H1 (cell line): ENCODE measurements around the gene PRAMEF5. TPM values are rescaled to one million over a fixed set of nuclear protein-coding genes. Genes with fewer than 3 reads are reported as not detected.
"Not testable (repeated sequence)": the region's sequence is repeated elsewhere in the genome, so short reads cannot be mapped to it uniquely, and the experiment has no call there.

Experiments
- CTCF ChIA-PET: fragments of 300-600 bp; sonication (Branson Sonifier 250); formaldehyde crosslinking; loops from one replicate; lab custom pipeline; 2021; ENCODE audit not compliant: partially characterized antibody; lab: Charles Lee
- POLR2A ChIA-PET: fragments of 300-600 bp; sonication (Branson Sonifier 250); formaldehyde crosslinking; loops from one replicate; lab custom pipeline; 2021; ENCODE audit warnings: inconsistent platforms; ENCODE audit not compliant: partially characterized antibody; lab: Charles Lee
- DNase-seq, 2 experiments: peaks; one replicate each; pipeline versions ENCODE4 v3.0.0 to v3.0.0-alpha.2; 2010 to 2022; ENCODE audit warnings: low spot score in 2 of 2, low read depth in 1 of 2, mixed read lengths in 1 of 2
- FAIRE-seq: peaks from 2 replicates; lab custom pipeline; 2011; peaks lifted over from hg19 to GRCh38; lab: Jason Lieb, UNC
- H2AFZ ChIP-seq: 2 replicates; pipeline ENCODE4 v1.8.1; 2012; ENCODE audit warnings: low read length, inconsistent platforms
- H2AK5ac ChIP-seq: 2 replicates; pipeline ENCODE4 v1.6.1; 2013; ENCODE audit warnings: low read depth, low read length
- H2BK120ac ChIP-seq: replicated peaks from 2 replicates; pipeline ENCODE3; 2013; ENCODE audit warnings: low read depth, low read length, inconsistent platforms
- H2BK12ac ChIP-seq: 2 replicates; pipeline ENCODE4 v1.6.1; 2013; ENCODE audit warnings: low read depth, low read length
- H2BK15ac ChIP-seq: 2 replicates; pipeline ENCODE4 v1.6.1; 2013; ENCODE audit warnings: low read length
- H2BK20ac ChIP-seq: 2 replicates; pipeline ENCODE4 v1.6.1; 2013; ENCODE audit warnings: low read length
- H2BK5ac ChIP-seq: 2 replicates; pipeline ENCODE4 v1.6.1; 2013; ENCODE audit warnings: low read depth, low read length
- H3K14ac ChIP-seq: 2 replicates; pipeline ENCODE4 v1.6.1; 2013; ENCODE audit warnings: inconsistent platforms; ENCODE audit not compliant: insufficient read length
- H3K18ac ChIP-seq: 2 replicates; pipeline ENCODE4 v1.6.1; 2013; ENCODE audit warnings: low read length; ENCODE audit errors: extremely low read depth
- H3K23ac ChIP-seq: 2 replicates; pipeline ENCODE4 v1.6.1; 2013; ENCODE audit warnings: inconsistent platforms; ENCODE audit not compliant: insufficient read length
- H3K23me2 ChIP-seq: 2 replicates; pipeline ENCODE4 v1.6.1; 2013; ENCODE audit warnings: low read depth, low read length
- H3K27ac ChIP-seq: 2 replicates; pipeline ENCODE4 v1.6.1; 2011; ENCODE audit warnings: low read depth, low read length, inconsistent platforms
- H3K27me3 ChIP-seq, 4 experiments: replicated peaks in 1 of 4; 1 replicate in 1 of 4; 2 replicates in 3 of 4; pipeline versions ENCODE4 v1.6.1 to v1.8.1; 2011 to 2013; ENCODE audit warnings: low read length in 3 of 4, mild to moderate bottlenecking in 3 of 4, inconsistent platforms in 2 of 4, mixed read lengths in 2 of 4, moderate library complexity in 1 of 4; ENCODE audit not compliant: control insufficient read depth in 3 of 4, insufficient read depth in 3 of 4; ENCODE audit errors: extremely low read depth in 1 of 4
- H3K36me3 ChIP-seq, 4 experiments: 2 replicates each; pipeline versions ENCODE4 v1.6.1 to v1.8.1; 2011 to 2013; ENCODE audit warnings: mild to moderate bottlenecking in 4 of 4, low read length in 3 of 4, moderate library complexity in 2 of 4, control low read depth in 1 of 4, inconsistent platforms in 1 of 4; ENCODE audit not compliant: insufficient read depth in 4 of 4, control insufficient read depth in 2 of 4
- H3K4ac ChIP-seq: replicated peaks from 2 replicates; pipeline ENCODE3; 2013; ENCODE audit warnings: low read length, low read depth, mixed read lengths, inconsistent platforms; ENCODE audit not compliant: insufficient read length
- H3K4me1 ChIP-seq, 4 experiments: replicated peaks in 1 of 4; 1 replicate in 1 of 4; 2 replicates in 3 of 4; pipeline versions ENCODE4 v1.6.1 to v1.8.1; 2011 to 2013; ENCODE audit warnings: low read length in 3 of 4, inconsistent platforms in 2 of 4, mixed read lengths in 1 of 4; ENCODE audit not compliant: insufficient read depth in 4 of 4, control insufficient read depth in 3 of 4
- H3K4me2 ChIP-seq, 2 experiments: 2 replicates each; pipeline versions ENCODE4 v1.6.1 to v1.8.1; 2011 to 2013; ENCODE audit warnings: low read depth in 2 of 2, low read length in 2 of 2, control low read depth in 1 of 2, inconsistent platforms in 1 of 2, mild to moderate bottlenecking in 1 of 2; ENCODE audit not compliant: insufficient read depth in 1 of 2
- H3K4me3 ChIP-seq, 4 experiments: fragments of 200-600, 300-600 bp in 1 of 4; sonication (generic), shearing (Covaris generic), sonication (Bioruptor Twin) in 1 of 4; 2 replicates each; pipeline versions ENCODE4 v1.5.1 to v1.8.1; 2011 to 2016; ENCODE audit warnings: low read length in 4 of 4, low read depth in 3 of 4, control low read depth in 2 of 4, inconsistent platforms in 2 of 4, mild to moderate bottlenecking in 2 of 4, mixed read lengths in 1 of 4, moderate library complexity in 1 of 4; ENCODE audit not compliant: insufficient read depth in 2 of 4; ENCODE audit errors: extremely low read depth in 1 of 4
- H3K56ac ChIP-seq: replicated peaks from 2 replicates; pipeline ENCODE3; 2013; ENCODE audit warnings: low read depth, mild to moderate bottlenecking, mixed read lengths, low read length, inconsistent platforms; ENCODE audit not compliant: insufficient read length
- H3K79me1 ChIP-seq: 2 replicates; pipeline ENCODE4 v1.6.1; 2013; ENCODE audit warnings: low read depth, low read length, control low read depth
- H3K79me2 ChIP-seq, 2 experiments: 2 replicates each; pipeline versions ENCODE4 v1.6.1 to v1.8.1; 2012 to 2013; ENCODE audit warnings: low read length in 2 of 2, mild to moderate bottlenecking in 2 of 2, inconsistent platforms in 1 of 2; ENCODE audit not compliant: insufficient read depth in 2 of 2, control insufficient read depth in 1 of 2
- H3K9ac ChIP-seq, 4 experiments: replicated peaks in 1 of 4; 1 replicate in 1 of 4; 2 replicates in 3 of 4; pipeline versions ENCODE4 v1.6.1 to v1.8.1; 2011 to 2013; ENCODE audit warnings: low read depth in 3 of 4, low read length in 3 of 4, control low read depth in 2 of 4, mild to moderate bottlenecking in 2 of 4, moderate library complexity in 2 of 4, inconsistent platforms in 1 of 4; ENCODE audit errors: extremely low read depth in 1 of 4
- H3K9me3 ChIP-seq, 2 experiments: 2 replicates each; pipeline versions ENCODE4 v1.6.1 to v1.8.1; 2012 to 2013; ENCODE audit warnings: mild to moderate bottlenecking in 2 of 2, moderate library complexity in 2 of 2, control low read depth in 1 of 2, inconsistent platforms in 1 of 2, low read depth in 1 of 2, low read length in 1 of 2, mixed read lengths in 1 of 2; ENCODE audit not compliant: insufficient read depth in 2 of 2
- H4K20me1 ChIP-seq, 2 experiments: replicated peaks in 1 of 2; 2 replicates each; pipeline versions ENCODE3 to v1.8.1; 2011 to 2013; ENCODE audit warnings: inconsistent platforms in 2 of 2, low read length in 2 of 2, mild to moderate bottlenecking in 1 of 2; ENCODE audit not compliant: insufficient read depth in 2 of 2, control insufficient read depth in 1 of 2
- H4K5ac ChIP-seq: 2 replicates; pipeline ENCODE4 v1.6.1; 2013; ENCODE audit warnings: low read length, low read depth, mixed read lengths, inconsistent platforms; ENCODE audit not compliant: insufficient read length
- H4K8ac ChIP-seq: 2 replicates; pipeline ENCODE4 v1.8.0; 2013; ENCODE audit warnings: mild to moderate bottlenecking, moderate library complexity, low read length, inconsistent platforms; ENCODE audit not compliant: insufficient read depth; ENCODE audit errors: extremely low read depth
- H4K91ac ChIP-seq: replicated peaks from 2 replicates; pipeline ENCODE3; 2013; ENCODE audit warnings: low read length, mixed read lengths, inconsistent platforms; ENCODE audit not compliant: insufficient read length
- WGBS, 2 experiments: shearing (Covaris generic) in 1 of 2; methylation state at CpG; one replicate each; pipeline versions ENCODE4 v1.1.6 to v1.1.7; 2013 to 2015; ENCODE audit warnings: low lambda C conversion rate in 2 of 2, mixed read lengths in 2 of 2, inconsistent platforms in 1 of 2, low coverage in 1 of 2, missing lambda C conversion rate in 1 of 2; ENCODE audit not compliant: insufficient replicate concordance in 2 of 2, insufficient coverage in 1 of 2, insufficient read length in 1 of 2; ENCODE audit errors: extremely low coverage in 1 of 2, missing lambda C conversion rate in 1 of 2; 5-methylcytosine and 5-hydroxymethylcytosine counted together
- polyA plus RNA-seq, 7 experiments: library from polyadenylated mRNA; depleted of rRNA in 3 of 7; stranded (reverse) in 5 of 7; unstranded in 2 of 7; fragments of >200 nt in 5 of 7; fragments of 200-250 nt in 2 of 7; gene quantifications; 1 replicate in 5 of 7; 2 replicates in 1 of 7; 4 replicates in 1 of 7; pipeline versions ENCODE4 v1.2.1 to v1.2.3, GENCODE V29; 2011 to 2013; ENCODE audit warnings: missing spikeins in 2 of 7, mixed read lengths in 2 of 7
- total RNA-seq: library from RNA; stranded (reverse); fragmentation: NEBNext Ultra II Directional; extraction: Animal tissue kit (Norgen Biotek cat#: 25700); gene quantifications from 2 replicates; pipeline ENCODE4 v1.2.1, GENCODE V29; 2021

PRAMEF5 gene
- total and polyA plus RNA-seq, 2 of the 8 experiments (the other 6 are each of a cell fraction or from before 2014, with no cell fraction given): not detected

- not testable (repeated sequence) for H2AFZ ChIP-seq, DNase-seq, FAIRE-seq
These were observed 8.0 kb upstream of the PRAMEF5 start for GRCh38 chr1:13245841-13246553.

GRCh38 chr1:13246554-13246871 lies 7.5 kb upstream of the PRAMEF5 start:
- 70% methylated on average over 2 of the region's 2 CpGs; no CpG with 5 or more reads in 1 of the 2 experiments for WGBS, 2 experiments
- H4K20me1 ChIP-seq, DNase-seq, H3K27ac ChIP-seq, H3K23ac ChIP-seq, H3K4me1 ChIP-seq, H3K4me3 ChIP-seq, H2AFZ ChIP-seq, H2AK5ac ChIP-seq, POLR2A ChIA-PET, H2BK120ac ChIP-seq, H3K9ac ChIP-seq, H4K8ac ChIP-seq, H3K79me1 ChIP-seq, FAIRE-seq, CTCF ChIA-PET, H2BK5ac ChIP-seq, H3K14ac ChIP-seq, H4K5ac ChIP-seq, H3K27me3 ChIP-seq, H2BK20ac ChIP-seq, H3K23me2 ChIP-seq, H3K18ac ChIP-seq, H4K91ac ChIP-seq, H2BK15ac ChIP-seq, H3K56ac ChIP-seq, H3K79me2 ChIP-seq, H3K36me3 ChIP-seq, H2BK12ac ChIP-seq, H3K4me2 ChIP-seq, H3K4ac ChIP-seq: not testable (repeated sequence)
- H3K9me3 ChIP-seq: peaks cover 46 to 47% of the 10 kb centered on the region in 2 experiments

More at GRCh38 chr1:13245841-13246553, 8.0 kb upstream of the PRAMEF5 start:
- H2BK12ac ChIP-seq, H2BK20ac ChIP-seq, H3K18ac ChIP-seq, H3K4me2 ChIP-seq, H3K56ac ChIP-seq, H4K91ac ChIP-seq, H3K4me3 ChIP-seq, H3K27me3 ChIP-seq, H4K20me1 ChIP-seq, H4K8ac ChIP-seq, H3K79me2 ChIP-seq, H3K14ac ChIP-seq, H3K23ac ChIP-seq, H3K4me1 ChIP-seq, H2BK15ac ChIP-seq, H3K4ac ChIP-seq, POLR2A ChIA-PET, H4K5ac ChIP-seq, H3K36me3 ChIP-seq, H3K9ac ChIP-seq, H2BK120ac ChIP-seq, H2AK5ac ChIP-seq, H3K79me1 ChIP-seq, H2BK5ac ChIP-seq, H3K27ac ChIP-seq, H3K23me2 ChIP-seq, CTCF ChIA-PET: not testable (repeated sequence)
- WGBS, 2 experiments: 61% methylated on average over 5 of the region's 5 CpGs; no CpG with 5 or more reads in 1 of the 2 experiments
- peaks cover 49 to 52% of the 10 kb centered on the region in 2 experiments for H3K9me3 ChIP-seq
